ENCODE data around the gene RXYLT1.
"Not testable (repeated sequence)": the region's sequence is repeated elsewhere in the genome, so short reads cannot be mapped to it uniquely, and the experiment has no call there.

- not testable (repeated sequence) for TF ChIP-seq POLR2AphosphoS5, CTCF (IDR thresholded peaks at IDR 0.05)
Observed at GRCh38 chr12:63744110-63744509, 35.6 kb upstream of the RXYLT1 start.

Measured in breast epithelium (tissue), 3 donors.